HG03139 (cell line): ENCODE data around the gene TNS4.

Experiments used
- ATAC-seq: cut with Tn5 transposase; IDR thresholded peaks from one replicate; pipeline ENCODE4 v1.9.1; 2021; ENCODE audit not compliant: unreplicated experiment

The TNS4 gene

GRCh38 chr17:40442392-40443195 is 58.8 kb downstream of the TNS4 start:
- no peak for ATAC-seq

- ATAC-seq = no peak
These were observed 61.3 kb downstream of the TNS4 start for GRCh38 chr17:40440166-40440565.

GRCh38 chr17:40437095-40437732 is 64.2 kb downstream of the TNS4 start:
- ATAC-seq = no peak

- ATAC-seq = no peak
These were observed 64.8 kb downstream of the TNS4 start for GRCh38 chr17:40436636-40437035.

- ATAC-seq = no peak
These were observed 67.6 kb downstream of the TNS4 start for GRCh38 chr17:40433551-40434415.

GRCh38 chr17:40432864-40433528 is 68.4 kb downstream of the TNS4 start:
- no peak for ATAC-seq

- ATAC-seq = no peak
These were observed 70.2 kb downstream of the TNS4 start for GRCh38 chr17:40431231-40431602.

GRCh38 chr17:40430272-40431230 is 70.9 kb downstream of the TNS4 start:
- no peak for ATAC-seq

- no peak for ATAC-seq
These were observed 74.4 kb downstream of the TNS4 start for GRCh38 chr17:40427002-40427491.
